Measurements from ENCODE around the gene PRF1.

GRCh38 chr10:70602665-70603448, at the start of gene PRF1:
- TF ChIP-seq CTCF (IDR thresholded peaks at IDR 0.05; ENCODE audit: low read depth, low read length) (no peak), EZH2phosphoT487 (IDR thresholded peaks at IDR 0.05; ENCODE audit: low read depth) (no peak)
